ENCODE results near the gene PNMA6E. TPM values are rescaled to one million over a fixed set of nuclear protein-coding genes. Genes with fewer than 3 reads are reported as not detected.

The PNMA6E gene
- total and polyA plus RNA-seq, 2 donors (not counting 3 experiments of a cell fraction or from before 2014, with no cell fraction given): not detected

DNA sequence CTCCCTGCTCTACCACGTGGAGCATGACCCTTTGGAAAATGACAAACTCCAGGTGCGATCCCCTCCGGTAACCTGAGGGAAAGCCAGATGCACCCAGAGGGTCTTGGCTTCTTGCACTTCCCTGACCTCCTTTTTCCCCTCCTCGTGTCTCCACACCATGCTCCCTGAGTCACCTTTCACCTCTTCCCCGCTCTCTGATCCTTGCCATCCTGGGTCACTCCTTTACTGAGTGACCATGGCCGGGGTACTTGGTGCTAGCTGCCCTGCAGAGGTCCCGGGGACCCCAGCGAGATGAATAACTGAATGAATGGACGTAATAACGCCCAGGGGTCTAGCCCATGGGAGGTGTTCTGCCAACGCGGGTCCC lies 9.7 kb upstream of the PNMA6E start:
- no peak overlapping the region for H3K27ac ChIP-seq (ENCODE audit: insufficient read depth, low read depth, low read length)
- ChIA-PET CTCF (no interaction called here), POLR2A (no interaction called here)
- no peaks in the 10 kb centered on the region for H4K20me1 ChIP-seq (replicated peaks; ENCODE audit: control insufficient read depth, extremely low read depth, insufficient read depth, low read length)
- H3K36me3 ChIP-seq (ENCODE audit: control insufficient read depth in 2 of 2, extremely low read depth in 1 of 2, insufficient read depth in 2 of 2, low read length in 2 of 2): no peaks in the 10 kb centered on the region
- H3K4me1 ChIP-seq (ENCODE audit: control insufficient read depth, extremely low read depth, insufficient read depth, low read length): peaks cover 6% of the 10 kb centered on the region
- H3K9ac ChIP-seq (replicated peaks; ENCODE audit: extremely low read depth, insufficient read depth, low read length): no peak overlapping the region
- no peak for DNase-seq (ENCODE audit: low read depth, low spot score)
- FAIRE-seq: no peak
- intact Hi-C loops (cut with micrococcal nuclease): no loop called here
- TF ChIP-seq POLR2A (IDR thresholded peaks at IDR 0.05; ENCODE audit: low read depth, low read length): no peak
- no peak for TF ChIP-seq JUN (IDR thresholded peaks at IDR 0.05; ENCODE audit: borderline replicate concordance, insufficient read depth, insufficient read length, low read depth)
- no peak for TF ChIP-seq MYC (IDR thresholded peaks at IDR 0.05; ENCODE audit: low read depth, low read length)
- TF ChIP-seq, protein P1, sequence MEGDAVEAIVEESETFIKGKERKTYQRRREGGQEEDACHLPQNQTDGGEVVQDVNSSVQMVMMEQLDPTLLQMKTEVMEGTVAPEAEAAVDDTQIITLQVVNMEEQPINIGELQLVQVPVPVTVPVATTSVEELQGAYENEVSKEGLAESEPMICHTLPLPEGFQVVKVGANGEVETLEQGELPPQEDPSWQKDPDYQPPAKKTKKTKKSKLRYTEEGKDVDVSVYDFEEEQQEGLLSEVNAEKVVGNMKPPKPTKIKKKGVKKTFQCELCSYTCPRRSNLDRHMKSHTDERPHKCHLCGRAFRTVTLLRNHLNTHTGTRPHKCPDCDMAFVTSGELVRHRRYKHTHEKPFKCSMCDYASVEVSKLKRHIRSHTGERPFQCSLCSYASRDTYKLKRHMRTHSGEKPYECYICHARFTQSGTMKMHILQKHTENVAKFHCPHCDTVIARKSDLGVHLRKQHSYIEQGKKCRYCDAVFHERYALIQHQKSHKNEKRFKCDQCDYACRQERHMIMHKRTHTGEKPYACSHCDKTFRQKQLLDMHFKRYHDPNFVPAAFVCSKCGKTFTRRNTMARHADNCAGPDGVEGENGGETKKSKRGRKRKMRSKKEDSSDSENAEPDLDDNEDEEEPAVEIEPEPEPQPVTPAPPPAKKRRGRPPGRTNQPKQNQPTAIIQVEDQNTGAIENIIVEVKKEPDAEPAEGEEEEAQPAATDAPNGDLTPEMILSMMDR (IDR thresholded peaks at IDR 0.05; ENCODE audit: extremely low read depth in 1 of 2, insufficient read depth in 1 of 2, low read depth in 1 of 2, low read length in 2 of 2): no peak
- TF ChIP-seq FOS (IDR thresholded peaks at IDR 0.05; ENCODE audit: borderline replicate concordance, insufficient read depth, low read length): no peak
- TF ChIP-seq POLR2AphosphoS5 (IDR thresholded peaks at IDR 0.05; ENCODE audit: insufficient read depth, low read depth, low read length): no peak
- TF ChIP-seq, protein P2, sequence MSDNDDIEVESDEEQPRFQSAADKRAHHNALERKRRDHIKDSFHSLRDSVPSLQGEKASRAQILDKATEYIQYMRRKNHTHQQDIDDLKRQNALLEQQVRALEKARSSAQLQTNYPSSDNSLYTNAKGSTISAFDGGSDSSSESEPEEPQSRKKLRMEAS (IDR thresholded peaks at IDR 0.05; ENCODE audit: insufficient read depth, insufficient read length): no peak
- TF ChIP-seq GATA2 (IDR thresholded peaks at IDR 0.05; ENCODE audit: insufficient read depth, insufficient read length, low read depth, low read length): no peak
- no peak for TF ChIP-seq EZH2 (IDR thresholded peaks at IDR 0.05; ENCODE audit: borderline replicate concordance, low read depth, low read length, severe bottlenecking)
- peak overlapping the region in 2 of 3 experiments; percentile 36 to 43 for H3K4me3 ChIP-seq (replicated peaks in 1 of 3; ENCODE audit: insufficient read depth in 1 of 3, low read depth in 1 of 3, low read length in 3 of 3)
- no TSS peak for BruUV-seq (replicated peaks)
- H3K4me2 ChIP-seq (ENCODE audit: insufficient read depth, low read length): peak overlapping the region; percentile 47
- H3K9me3 ChIP-seq (replicated peaks; ENCODE audit: control insufficient read depth, insufficient read depth, low read length): no peaks in the 10 kb centered on the region
- no peaks in the 10 kb centered on the region for H3K27me3 ChIP-seq (ENCODE audit: control insufficient read depth in 2 of 2, insufficient read depth in 2 of 2, low read length in 2 of 2)
- H2AFZ ChIP-seq (ENCODE audit: low read depth, low read length): peak overlapping the region; percentile 71
- dilution Hi-C loops (cut with MboI; ENCODE audit: extremely low pct_ligation_motif_present, low sequenced_read_pairs): no loop called here
- no peaks in the 10 kb centered on the region for H3K9me1 ChIP-seq (replicated peaks; ENCODE audit: control insufficient read depth, extremely low read depth, insufficient read depth, low read length)
- no peaks in the 10 kb centered on the region for H3K79me2 ChIP-seq (ENCODE audit: control insufficient read depth, insufficient read depth, low read length)
